Stimulated activated naive CD8-positive, alpha-beta T cell treated with anti-CD3 and anti-CD28 coated beads, Interleukin-15, amount 100 ng/mL, for 72 hours (primary cell): ENCODE results near the gene ANAPC2.
A peak's percentile ranks its signal among the peaks of the same experiment; 100 is the strongest.

Source experiments
- ATAC-seq: fragments of 150-1000 bp; cut with Tn5 transposase; 2 replicates; pipeline ENCODE4 v1.10.0; 2021; ENCODE audit warnings: mild to moderate bottlenecking, moderate library complexity
- DNase-seq, 2 donors: peaks; one replicate each; pipeline ENCODE4 v3.0.0; 2021 to 2022
- H3K27ac Mint-ChIP-seq, 2 donors: one replicate each; pipeline ENCODE4 v1.8.0; 2022; ENCODE audit warnings: mild to moderate bottlenecking in 2 of 2, mixed read lengths in 2 of 2, moderate library complexity in 2 of 2
- H3K27me3 Mint-ChIP-seq: one replicate; pipeline ENCODE4 v1.8.0; 2022; ENCODE audit warnings: mixed read lengths
- H3K4me1 Mint-ChIP-seq: one replicate; pipeline ENCODE4 v1.8.0; 2022; ENCODE audit warnings: mild to moderate bottlenecking, mixed read lengths
- H3K4me3 Mint-ChIP-seq, 2 donors: one replicate each; pipeline ENCODE4 v1.8.0; 2022; ENCODE audit warnings: mild to moderate bottlenecking in 2 of 2, mixed read lengths in 2 of 2, moderate library complexity in 1 of 2
- H3K9me3 Mint-ChIP-seq, 2 donors: one replicate each; pipeline ENCODE4 v1.8.0; 2022; ENCODE audit warnings: mixed read lengths in 2 of 2

Gene ANAPC2

GRCh38 chr9:137220317-137221094 is 32.1 kb upstream of the ANAPC2 start:
- no peaks in the 10 kb centered on the region for H3K27me3 Mint-ChIP-seq
- peak overlapping the region; percentile 49 to 64 for H3K4me3 Mint-ChIP-seq
- H3K27ac Mint-ChIP-seq: peak overlapping the region; percentile 61 to 64
- peaks cover 20% of the 10 kb centered on the region for H3K4me1 Mint-ChIP-seq
- H3K9me3 Mint-ChIP-seq: no peaks in the 10 kb centered on the region
- ATAC-seq: no peak
- no peak for DNase-seq

- Mint-ChIP-seq H3K4me1 (peaks cover 16% of the 10 kb centered on the region), H3K4me3 (peak overlapping the region; percentile 16 to 47), H3K27me3 (no peaks in the 10 kb centered on the region), H3K27ac (peak overlapping the region; percentile 61 to 64), H3K9me3 (no peaks in the 10 kb centered on the region)
- DNase-seq: no peak
- ATAC-seq: no peak
Measured at GRCh38 chr9:137219757-137220316, 31.5 kb upstream of the ANAPC2 start.

GRCh38 chr9:137218754-137219271 is 30.5 kb upstream of the ANAPC2 start:
- DNase-seq: no peak
- Mint-ChIP-seq H3K27me3 (no peaks in the 10 kb centered on the region), H3K9me3 (no peaks in the 10 kb centered on the region), H3K4me3 (no peak overlapping the region), H3K27ac (no peak overlapping the region), H3K4me1 (peaks cover 6% of the 10 kb centered on the region)
- no peak for ATAC-seq

GRCh38 chr9:137218212-137218753 is 29.9 kb upstream of the ANAPC2 start:
- H3K4me3 Mint-ChIP-seq: no peak overlapping the region
- no peaks in the 10 kb centered on the region for H3K27me3 Mint-ChIP-seq
- no peak for DNase-seq
- no peaks in the 10 kb centered on the region for H3K9me3 Mint-ChIP-seq
- ATAC-seq: no peak
- no peak overlapping the region for H3K27ac Mint-ChIP-seq
- peaks cover 6% of the 10 kb centered on the region for H3K4me1 Mint-ChIP-seq

- ATAC-seq: no peak
- Mint-ChIP-seq H3K4me1 (no peaks in the 10 kb centered on the region), H3K27ac (no peak overlapping the region), H3K4me3 (no peak overlapping the region), H3K27me3 (no peaks in the 10 kb centered on the region), H3K9me3 (no peaks in the 10 kb centered on the region)
- no peak for DNase-seq
Measured at GRCh38 chr9:137217276-137218211, 29.2 kb upstream of the ANAPC2 start.

- Mint-ChIP-seq H3K27me3 (no peaks in the 10 kb centered on the region), H3K4me3 (no peak overlapping the region), H3K9me3 (no peaks in the 10 kb centered on the region), H3K27ac (no peak overlapping the region), H3K4me1 (no peaks in the 10 kb centered on the region)
- DNase-seq (no peak), ATAC-seq (no peak)
Measured at GRCh38 chr9:137216188-137216965, 28.0 kb upstream of the ANAPC2 start.

GRCh38 chr9:137215196-137215986 is 27.0 kb upstream of the ANAPC2 start:
- no peak for DNase-seq
- H3K27me3 Mint-ChIP-seq: no peaks in the 10 kb centered on the region
- no peak overlapping the region for H3K4me3 Mint-ChIP-seq
- no peaks in the 10 kb centered on the region for H3K9me3 Mint-ChIP-seq
- ATAC-seq: no peak
- peak overlapping the region in 1 of 2 donors; percentile 33 for H3K27ac Mint-ChIP-seq
- H3K4me1 Mint-ChIP-seq: no peaks in the 10 kb centered on the region

GRCh38 chr9:137214620-137215019 is 26.3 kb upstream of the ANAPC2 start:
- Mint-ChIP-seq H3K27ac (no peak overlapping the region), H3K27me3 (no peaks in the 10 kb centered on the region), H3K4me3 (no peak overlapping the region), H3K4me1 (no peaks in the 10 kb centered on the region), H3K9me3 (no peaks in the 10 kb centered on the region)
- DNase-seq: no peak
- no peak for ATAC-seq

GRCh38 chr9:137213160-137214060 is 25.1 kb upstream of the ANAPC2 start:
- peaks cover 5% of the 10 kb centered on the region for H3K4me1 Mint-ChIP-seq
- DNase-seq: no peak

GRCh38 chr9:137212520-137212919 is 24.2 kb upstream of the ANAPC2 start:
- Mint-ChIP-seq H3K27ac (no peak overlapping the region), H3K27me3 (no peaks in the 10 kb centered on the region), H3K4me3 (no peak overlapping the region), H3K4me1 (peaks cover 8% of the 10 kb centered on the region), H3K9me3 (no peaks in the 10 kb centered on the region)
- DNase-seq: no peak
- no peak for ATAC-seq

More at GRCh38 chr9:137213160-137214060, 25.1 kb upstream of the ANAPC2 start:
- no peaks in the 10 kb centered on the region for H3K9me3 Mint-ChIP-seq
- H3K27ac Mint-ChIP-seq: no peak overlapping the region
- ATAC-seq: peak; percentile 32
- no peaks in the 10 kb centered on the region for H3K27me3 Mint-ChIP-seq
- no peak overlapping the region for H3K4me3 Mint-ChIP-seq

- no peaks in the 10 kb centered on the region for H3K9me3 Mint-ChIP-seq
- no peaks in the 10 kb centered on the region for H3K27me3 Mint-ChIP-seq
- H3K27ac Mint-ChIP-seq: peak overlapping the region in 1 of 2 donors; percentile 7
- DNase-seq: no peak
- ATAC-seq: peak; percentile 19
- peaks cover 18% of the 10 kb centered on the region for H3K4me1 Mint-ChIP-seq
- no peak overlapping the region for H3K4me3 Mint-ChIP-seq
Measured at GRCh38 chr9:137211532-137211931, 23.2 kb upstream of the ANAPC2 start.

- Mint-ChIP-seq H3K27me3 (no peaks in the 10 kb centered on the region), H3K4me1 (peaks cover 60% of the 10 kb centered on the region)
Measured at GRCh38 chr9:137206602-137207001, 18.2 kb upstream of the ANAPC2 start.

More at GRCh38 chr9:137206602-137207001, 18.2 kb upstream of the ANAPC2 start:
- peak overlapping the region; percentile 96 to 97 for H3K27ac Mint-ChIP-seq
- no peaks in the 10 kb centered on the region for H3K9me3 Mint-ChIP-seq
- peak overlapping the region; percentile 95 to 98 for H3K4me3 Mint-ChIP-seq
- no peak for DNase-seq
- no peak for ATAC-seq
